Superior temporal gyrus (tissue), 1 donor: ENCODE measurements around the gene MARCHF6.
"Not testable (repeated sequence)": the region's sequence is repeated elsewhere in the genome, so short reads cannot be mapped to it uniquely, and the experiment has no call there.

Source experiments
- DNase-seq: peaks from one replicate; pipeline ENCODE4 v3.0.0-alpha.2; 2016; ENCODE audit errors: extremely low spot score

The MARCHF6 gene

DNA sequence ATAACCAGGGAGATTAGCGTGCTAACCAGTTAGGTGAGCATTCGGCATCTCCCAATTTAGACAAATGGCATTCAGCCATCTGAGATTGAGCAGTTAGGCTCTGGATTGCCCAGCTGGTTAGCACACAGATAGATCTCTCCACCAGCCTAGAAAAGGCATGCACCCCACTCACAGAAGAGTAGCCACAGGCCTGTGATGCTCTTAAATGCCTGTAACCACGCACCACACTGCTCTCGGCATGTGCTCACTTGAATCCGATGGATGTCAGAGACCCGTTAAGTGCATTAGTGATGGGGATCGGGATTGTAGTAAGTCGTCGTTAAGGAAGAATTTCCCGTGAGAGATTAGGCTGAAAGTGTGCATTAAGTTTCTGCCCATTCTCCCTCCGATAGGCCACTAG lies 23.0 kb downstream of the MARCHF6 start:
- DNase-seq: no peak

DNA sequence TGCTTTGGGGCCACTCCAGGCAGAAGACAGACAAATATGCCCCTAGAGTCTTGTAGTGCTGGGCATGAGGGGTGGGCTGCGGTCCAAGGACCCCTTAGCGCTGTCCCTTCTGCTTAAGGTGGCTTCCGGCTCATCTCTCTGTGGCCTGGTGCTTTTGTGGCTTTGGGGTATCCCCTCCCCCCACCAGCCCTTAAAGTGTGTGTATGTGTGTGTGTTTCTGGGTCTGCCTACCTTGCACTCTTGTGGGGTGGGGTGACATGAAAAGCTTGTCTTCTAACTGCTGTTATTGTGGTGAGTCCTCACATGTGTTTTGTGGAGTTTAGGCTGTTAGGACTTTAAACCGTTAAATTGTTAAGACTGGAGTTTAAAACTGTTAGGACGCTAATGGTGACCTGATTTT lies 23.6 kb downstream of the MARCHF6 start:
- DNase-seq: no peak

DNA sequence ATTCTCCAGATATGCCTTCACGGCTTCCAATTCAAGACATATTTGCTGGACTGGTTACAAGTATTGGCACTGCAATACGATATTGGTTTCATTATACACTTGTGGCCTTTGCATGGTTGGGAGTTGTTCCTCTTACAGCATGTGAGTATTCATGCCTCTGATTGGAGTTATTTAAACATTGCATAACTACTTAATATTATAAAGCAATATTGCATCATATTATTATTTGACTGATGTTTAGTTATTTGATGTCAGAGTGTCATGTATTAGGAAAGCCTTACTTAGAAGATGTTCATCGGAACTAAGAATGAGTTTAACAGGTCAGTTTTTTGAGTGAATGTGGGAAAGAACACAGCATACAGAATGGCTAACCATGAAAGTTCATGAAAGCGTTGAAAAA lies 28.3 kb downstream of the MARCHF6 start:
- DNase-seq: no peak

DNA sequence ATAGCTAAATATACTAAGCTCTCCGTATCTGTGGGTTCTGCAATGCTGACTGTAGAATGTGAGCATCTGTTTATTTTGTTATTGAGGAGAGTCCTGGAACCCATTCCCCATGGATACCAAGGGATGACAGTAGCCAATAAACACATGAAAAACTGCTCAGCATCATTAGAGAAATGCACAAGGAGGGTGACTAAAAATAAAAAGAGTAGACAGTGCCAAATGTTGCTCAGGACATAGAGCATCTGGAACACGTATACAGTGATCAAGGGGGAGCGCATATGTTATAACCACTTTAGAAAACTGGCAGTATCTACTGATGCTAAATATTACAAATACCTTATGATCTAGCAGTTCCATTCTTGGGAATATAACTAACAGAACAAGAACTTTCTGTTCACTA lies 31.0 kb downstream of the MARCHF6 start:
- no peak for DNase-seq

DNA sequence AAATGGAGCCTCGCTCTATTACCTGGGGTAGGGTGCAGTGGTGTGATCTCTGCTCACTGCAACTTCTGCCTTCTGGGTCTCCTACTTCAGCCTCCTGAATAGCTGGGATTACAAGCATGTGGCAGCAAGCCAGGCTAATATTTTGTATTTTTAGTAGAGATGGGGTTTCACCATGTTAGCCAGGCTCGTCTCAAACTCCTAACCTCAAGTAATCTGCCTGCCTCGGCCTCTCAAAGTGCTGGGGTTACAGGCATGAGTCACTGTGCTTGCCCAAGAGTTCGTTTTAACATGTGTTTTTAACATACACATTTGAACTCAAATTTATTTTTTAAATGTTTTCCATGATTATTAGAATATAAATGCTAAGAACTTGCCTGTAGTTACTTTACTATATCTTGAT lies 34.2 kb downstream of the MARCHF6 start:
- no peak for DNase-seq

DNA sequence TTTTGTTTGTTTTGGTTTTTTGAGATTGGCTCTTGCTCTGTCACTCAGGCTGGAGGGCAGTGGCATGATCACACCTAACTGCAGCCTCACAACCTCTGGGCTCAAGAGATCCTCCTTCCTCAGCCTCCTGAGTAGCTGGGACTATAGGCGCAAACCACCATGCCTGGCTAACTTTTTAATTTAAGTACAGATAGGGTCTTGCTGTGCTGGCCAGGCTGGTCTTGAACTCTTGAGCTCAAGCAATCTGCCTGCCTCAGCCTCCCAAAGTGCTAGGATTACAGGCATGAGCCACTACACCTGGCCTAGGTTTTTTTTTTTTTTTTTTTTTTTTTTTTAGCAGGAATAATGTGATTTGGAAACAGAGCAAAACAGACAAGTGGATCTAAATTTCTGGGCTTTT lies 37.6 kb downstream of the MARCHF6 start:
- no peak for DNase-seq

DNA sequence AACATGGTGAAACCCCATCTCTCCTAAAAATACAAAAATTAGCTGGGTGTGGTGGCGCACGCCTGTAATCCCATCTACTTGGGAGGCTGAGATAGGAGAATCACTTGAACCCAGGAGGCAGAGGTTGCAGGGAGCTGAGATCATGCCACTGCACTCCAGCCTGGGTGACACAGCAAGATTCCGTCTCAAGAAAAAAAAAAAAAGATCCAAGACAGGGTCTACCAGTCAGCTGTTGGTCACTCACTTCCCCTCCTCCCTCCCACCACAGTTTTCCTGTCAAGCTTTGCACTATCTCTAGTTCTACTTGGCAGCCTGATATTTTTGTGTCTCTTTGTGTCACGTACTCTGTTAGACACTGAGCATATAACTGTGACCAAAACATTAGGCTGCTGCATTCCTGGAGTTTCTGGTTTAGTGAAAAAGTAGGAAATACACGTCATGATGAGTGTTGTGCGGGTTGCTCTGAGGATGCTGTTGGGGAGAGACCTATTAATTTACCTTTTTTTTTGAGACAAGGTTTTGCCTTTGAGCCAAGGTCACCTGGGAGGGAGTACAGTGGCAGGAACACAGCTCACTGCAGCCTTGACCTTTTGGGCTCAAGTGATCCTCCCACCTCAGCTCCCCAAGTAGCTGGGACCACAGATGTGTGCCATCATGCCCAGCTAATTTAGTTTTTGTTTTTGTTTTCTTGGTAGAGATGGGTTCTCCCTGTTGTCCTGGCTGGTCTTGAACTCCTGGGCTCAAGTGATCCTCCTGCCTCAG lies 39.3 kb downstream of the MARCHF6 start:
- not testable (repeated sequence) for DNase-seq

DNA sequence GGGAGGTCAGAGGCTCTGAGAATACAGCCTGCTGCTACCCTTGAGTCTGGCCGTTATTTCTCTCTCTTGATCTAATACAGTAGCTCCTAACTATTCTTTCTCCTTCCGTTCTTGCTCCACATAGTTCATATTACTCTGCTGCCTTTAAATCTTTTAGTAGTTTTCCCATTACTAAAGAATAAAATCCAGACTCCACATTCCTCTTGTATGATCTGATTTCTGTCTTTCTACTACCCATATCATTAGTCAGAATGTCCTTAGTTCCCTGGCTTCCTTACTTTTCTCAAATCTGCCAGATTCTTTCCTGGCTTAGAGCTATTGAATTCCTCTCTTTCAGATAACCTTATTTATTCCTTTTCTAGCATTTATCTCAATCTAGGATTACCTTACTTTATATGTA lies 40.0 kb downstream of the MARCHF6 start:
- no peak for DNase-seq

DNA sequence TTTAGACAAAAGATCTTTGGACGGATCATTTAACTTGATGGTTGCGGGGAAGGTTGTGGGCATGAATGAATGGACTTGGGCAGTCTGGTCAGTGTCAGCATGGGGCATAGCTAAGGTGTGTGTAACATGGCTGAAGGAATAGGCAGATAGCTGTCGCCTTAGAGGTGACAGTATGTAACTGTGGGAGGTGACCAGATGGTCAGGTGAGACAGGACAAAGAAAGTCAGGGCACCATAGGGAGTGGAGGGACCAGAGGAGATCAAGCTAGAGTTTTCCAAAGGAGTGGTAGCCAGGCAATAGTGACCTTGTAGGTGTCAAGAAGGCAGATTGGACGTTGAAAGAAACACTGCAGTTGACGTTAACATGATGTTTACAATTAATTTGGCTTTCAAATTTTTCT lies 43.1 kb downstream of the MARCHF6 start:
- no peak for DNase-seq

DNA sequence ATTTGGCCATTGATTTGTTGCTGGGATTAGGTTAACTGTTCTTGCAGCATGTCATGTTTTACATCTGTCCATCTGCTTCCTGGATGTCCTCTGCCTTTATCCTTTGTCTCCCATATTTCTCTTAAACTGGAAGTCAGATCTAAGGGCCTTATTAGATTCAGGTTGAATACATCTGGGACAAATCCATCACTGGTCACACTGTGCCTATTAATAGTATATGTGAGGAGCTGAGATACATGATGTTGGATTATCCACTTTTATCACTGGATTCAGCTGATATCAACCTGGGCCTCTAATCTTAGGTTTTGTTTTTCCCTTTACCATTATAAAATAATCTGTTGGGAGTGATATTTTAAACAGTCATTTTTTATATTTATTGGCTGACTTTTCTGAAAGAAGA lies 46.3 kb downstream of the MARCHF6 start:
- DNase-seq: peak; percentile 49

DNA sequence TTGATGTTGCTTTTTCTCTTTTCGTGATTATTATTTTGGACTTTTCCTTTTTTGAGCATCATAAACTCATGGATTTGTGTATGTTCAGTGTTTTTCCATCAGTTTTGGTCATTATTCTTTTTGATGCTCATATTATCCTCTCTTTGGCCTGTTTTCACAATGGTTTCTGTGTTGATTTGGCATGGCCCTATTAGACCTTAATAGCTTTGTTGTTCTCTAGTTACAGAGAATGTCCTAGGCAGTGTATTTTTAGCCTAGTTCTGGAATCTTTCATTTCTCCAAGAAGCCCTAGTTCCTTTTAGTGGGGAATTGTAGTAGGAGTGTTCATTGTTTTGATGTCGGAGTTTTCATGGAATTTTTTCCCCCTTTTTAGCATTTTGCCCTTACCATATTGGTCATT lies 46.9 kb downstream of the MARCHF6 start:
- peak; percentile 79 for DNase-seq

DNA sequence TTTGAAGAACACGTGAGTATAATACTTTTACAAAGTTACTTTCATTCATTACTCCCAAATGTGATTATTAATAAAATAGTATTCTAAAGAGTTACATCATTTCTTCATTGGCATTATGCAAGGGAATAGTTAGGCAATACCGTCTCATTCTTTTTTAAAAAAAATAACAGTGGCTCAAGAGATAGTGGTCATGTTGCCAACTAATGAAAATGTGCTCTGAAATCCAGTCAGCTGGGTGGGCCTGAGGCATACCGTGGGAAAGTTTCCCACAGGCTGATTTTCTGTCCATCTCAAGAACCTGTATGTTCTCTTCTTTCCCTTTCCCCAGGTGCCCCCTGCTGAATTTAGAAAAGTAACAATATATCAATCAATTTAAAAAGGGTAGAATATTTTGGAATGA lies 47.3 kb downstream of the MARCHF6 start:
- no peak for DNase-seq

DNA sequence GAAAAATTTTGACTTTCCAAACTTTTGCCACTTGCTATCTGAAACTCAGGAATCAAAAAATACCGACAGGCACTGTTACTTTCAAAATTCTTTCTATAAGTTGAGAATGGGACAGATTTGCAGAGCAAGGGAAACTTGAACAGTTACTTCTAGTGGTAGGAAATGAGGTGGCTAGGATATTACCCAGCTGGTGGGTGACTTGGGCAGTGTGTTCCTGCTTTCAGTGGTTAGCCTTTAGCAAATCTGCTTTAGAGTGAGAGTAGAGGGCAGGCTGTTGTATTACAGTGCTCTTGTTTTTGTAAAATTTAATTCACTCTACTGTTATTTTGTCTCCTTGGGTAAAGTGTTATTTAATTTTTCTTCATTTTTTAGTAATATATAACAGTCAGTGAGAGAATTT lies 48.0 kb downstream of the MARCHF6 start:
- no peak for DNase-seq
